Midbrain (tissue), 1 donor: ENCODE results near the gene MTA1.
A peak's percentile ranks its signal among the peaks of the same experiment; 100 is the strongest.

Experiments
- DNase-seq: peaks from one replicate; lab custom pipeline; 2025; lab: John Stamatoyannopoulos, UW

Gene MTA1

DNA sequence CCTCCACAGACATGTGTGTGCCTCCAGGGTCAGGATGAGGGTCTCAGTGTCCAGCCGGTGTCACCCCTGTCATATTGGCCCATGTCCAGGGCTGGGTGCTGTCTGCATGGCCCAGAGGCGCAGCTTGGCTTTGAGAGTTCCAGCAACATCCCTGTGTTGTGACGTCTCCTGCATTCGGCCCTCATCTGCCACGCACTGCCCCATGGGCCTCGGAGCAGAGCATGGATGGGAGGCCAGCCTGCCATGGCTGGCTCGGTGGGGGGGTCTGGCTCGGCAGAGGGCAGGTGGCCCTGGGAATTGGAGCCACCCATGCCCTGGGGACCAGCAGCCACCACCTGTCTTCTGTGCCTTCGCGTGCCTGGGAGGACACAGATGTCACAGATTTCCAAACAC lies 32.1 kb upstream of the MTA1 start:
- DNase-seq = no peak

DNA sequence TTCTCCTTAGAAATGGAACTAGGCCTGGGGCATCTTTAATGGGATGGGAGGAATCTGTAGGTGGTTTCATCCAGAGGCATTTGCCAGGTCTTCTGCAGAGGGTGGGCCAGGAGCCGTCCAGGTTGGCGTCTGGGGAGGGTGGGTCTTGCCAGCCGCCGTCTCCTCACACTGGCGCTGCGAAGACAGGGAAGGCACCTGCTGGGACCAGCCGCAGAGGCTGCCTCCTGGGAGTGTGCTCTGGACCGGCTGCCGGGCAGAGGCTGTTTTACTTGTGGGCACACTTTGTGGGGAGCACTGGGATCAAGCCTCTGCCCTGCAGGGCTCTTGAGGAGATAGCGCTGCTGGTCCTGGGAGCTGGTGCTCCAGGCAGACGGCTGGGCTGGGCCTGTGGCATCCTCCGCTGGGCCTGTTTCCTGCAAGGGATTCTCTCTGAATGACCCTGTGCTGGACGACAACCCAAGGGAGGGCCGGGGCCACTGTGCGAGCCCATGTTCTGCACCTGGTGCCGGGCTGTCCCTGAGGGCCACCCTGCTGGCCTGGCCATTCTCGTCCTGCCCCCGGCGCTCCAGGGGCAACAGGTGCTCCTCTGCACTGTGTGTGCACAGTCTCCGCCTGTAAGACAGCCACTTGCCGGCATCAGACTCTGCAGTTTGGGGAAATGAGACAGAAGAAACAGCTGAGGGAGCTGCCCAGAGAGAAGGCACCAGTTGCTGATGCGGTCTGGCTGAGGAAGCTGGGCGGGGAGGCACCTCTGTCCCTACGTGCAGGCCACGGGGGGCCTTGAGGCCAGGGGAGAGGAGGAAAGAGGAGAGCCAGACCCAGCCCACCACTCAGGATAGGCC lies 31.3 kb upstream of the MTA1 start:
- no peak for DNase-seq

DNA sequence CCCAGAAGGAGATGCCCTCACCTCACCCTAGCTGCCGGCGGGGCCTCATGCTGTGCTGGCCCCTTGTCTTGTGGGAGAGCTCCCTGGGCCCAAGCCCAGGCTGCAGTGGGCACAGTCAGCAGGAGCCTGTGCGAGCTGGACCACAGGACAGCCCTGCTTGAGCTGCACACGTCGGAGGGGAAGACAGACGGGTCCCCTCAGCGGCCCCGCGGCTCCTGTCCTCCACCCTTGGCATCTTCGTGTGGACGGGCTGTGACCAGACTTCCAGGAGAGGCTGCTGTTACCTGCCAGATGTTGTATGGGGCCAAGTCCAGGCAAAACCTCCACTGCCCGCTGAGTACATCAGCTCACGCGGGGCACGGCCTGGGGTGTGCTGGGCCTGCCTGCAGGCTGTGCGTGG lies 30.7 kb upstream of the MTA1 start:
- no peak for DNase-seq

DNA sequence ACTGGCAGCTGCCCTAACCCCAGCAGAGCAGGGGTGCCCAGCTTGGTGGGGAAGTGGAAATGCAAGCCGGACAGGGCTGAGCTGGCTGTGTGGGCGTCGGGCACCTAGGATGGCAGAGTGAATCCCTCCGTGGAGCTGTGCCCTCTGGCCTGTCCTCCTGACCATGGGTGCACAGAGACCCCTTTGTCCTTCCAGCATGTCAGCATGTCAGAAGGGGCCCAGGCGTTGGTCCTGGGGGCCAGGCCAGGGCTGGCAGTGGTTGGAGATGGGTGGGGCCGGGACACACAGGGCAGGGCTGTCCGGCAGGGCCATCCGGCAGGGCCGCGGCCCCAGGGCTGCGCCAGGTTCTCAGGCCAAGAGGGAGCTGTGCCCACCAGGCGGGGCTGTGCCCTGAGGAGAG lies 30.1 kb upstream of the MTA1 start:
- peak; percentile 23 for DNase-seq

DNA sequence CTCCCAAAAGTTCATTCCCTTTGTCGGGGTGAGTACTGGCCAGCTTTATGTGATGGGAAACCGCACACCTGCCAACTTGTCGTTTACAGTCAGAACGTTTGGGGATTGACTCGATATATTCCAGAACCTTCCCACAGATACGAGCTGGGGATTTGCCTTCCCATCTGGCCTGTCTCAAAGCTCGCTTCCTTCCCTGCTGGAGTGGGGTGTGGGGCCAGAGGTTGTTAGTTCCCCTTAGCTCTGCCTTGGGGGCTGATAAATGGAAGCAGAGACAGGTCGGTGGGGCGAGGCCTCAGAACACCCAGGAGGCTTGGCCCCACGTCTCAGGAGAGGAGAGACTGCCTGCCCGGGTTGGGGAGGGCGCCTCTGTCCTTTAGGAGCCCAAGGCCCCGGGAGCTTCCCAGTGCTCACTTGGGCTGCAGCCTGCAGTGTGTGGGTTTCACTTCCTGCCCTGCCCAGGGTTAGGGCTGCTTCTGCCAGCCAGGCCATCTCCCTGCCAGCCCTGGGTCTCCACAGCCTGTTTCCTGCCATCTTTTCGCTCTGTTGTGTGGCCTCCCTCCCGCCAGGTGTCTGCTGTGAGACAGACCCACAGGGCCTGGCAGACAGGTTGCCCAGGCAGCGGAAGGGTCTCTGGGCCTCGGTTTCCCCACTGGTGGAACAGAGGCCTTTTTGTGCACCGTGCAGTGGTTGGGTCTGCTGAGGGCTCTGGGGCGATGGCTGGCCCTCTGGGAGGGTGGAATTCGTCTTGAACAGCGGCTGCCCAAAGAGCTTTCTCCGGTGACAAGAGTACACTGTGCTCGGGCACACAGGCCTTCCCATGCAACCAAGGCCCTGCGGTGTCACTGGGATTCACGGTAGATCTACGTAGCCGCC lies 29.4 kb upstream of the MTA1 start:
- DNase-seq = peak; percentile 23

DNA sequence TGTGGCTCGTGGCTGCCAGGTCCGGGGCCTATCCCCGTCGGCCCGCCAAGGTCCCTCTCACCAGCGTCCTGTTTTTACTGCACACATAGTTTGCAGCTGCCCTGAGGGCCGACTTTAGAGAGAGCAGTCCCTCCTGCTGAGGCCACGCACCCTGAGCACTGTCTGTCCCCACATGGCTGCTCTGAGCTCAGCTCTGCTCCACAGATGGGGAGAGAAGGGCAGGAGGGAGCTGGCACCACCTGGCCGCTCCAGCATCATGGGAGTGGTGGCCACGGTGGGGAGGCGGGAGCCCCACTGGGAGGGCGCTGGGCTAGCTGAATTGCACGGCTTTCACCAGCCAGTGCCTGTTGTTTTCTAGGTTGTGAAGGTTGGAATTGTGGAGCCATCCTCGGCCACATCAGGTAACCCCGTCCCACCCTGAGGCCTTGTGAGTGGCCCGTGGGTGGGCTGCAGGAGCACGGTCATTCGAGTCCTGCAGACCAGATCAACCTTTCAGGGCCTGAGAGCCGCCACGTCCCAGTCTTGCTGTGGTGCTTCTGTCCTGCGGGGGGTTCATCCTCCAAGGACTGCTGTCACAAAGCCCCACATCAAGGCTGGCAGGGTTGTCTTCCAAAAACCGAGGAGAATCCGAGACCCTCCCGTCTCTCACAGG lies 28.7 kb upstream of the MTA1 start:
- no peak for DNase-seq

DNA sequence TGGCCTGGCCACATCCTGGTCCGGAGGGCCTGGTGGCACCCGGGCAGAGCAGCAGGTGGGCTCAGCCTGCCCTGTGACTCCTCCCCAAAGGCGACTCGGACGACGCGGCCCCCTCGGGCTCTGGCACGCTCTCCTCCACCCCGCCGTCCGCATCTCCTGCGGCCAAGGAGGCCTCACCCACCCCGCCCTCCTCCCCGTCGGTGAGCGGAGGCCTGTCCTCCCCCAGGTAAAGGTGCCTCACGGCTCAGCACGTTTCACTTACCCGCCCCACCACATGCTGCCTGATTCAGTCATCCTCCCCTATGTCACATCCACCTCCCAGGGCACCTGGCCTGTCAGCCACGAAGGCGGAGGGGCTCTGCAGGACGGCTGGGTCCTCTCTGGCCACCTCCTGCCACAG lies 28.1 kb upstream of the MTA1 start:
- DNase-seq = no peak

DNA sequence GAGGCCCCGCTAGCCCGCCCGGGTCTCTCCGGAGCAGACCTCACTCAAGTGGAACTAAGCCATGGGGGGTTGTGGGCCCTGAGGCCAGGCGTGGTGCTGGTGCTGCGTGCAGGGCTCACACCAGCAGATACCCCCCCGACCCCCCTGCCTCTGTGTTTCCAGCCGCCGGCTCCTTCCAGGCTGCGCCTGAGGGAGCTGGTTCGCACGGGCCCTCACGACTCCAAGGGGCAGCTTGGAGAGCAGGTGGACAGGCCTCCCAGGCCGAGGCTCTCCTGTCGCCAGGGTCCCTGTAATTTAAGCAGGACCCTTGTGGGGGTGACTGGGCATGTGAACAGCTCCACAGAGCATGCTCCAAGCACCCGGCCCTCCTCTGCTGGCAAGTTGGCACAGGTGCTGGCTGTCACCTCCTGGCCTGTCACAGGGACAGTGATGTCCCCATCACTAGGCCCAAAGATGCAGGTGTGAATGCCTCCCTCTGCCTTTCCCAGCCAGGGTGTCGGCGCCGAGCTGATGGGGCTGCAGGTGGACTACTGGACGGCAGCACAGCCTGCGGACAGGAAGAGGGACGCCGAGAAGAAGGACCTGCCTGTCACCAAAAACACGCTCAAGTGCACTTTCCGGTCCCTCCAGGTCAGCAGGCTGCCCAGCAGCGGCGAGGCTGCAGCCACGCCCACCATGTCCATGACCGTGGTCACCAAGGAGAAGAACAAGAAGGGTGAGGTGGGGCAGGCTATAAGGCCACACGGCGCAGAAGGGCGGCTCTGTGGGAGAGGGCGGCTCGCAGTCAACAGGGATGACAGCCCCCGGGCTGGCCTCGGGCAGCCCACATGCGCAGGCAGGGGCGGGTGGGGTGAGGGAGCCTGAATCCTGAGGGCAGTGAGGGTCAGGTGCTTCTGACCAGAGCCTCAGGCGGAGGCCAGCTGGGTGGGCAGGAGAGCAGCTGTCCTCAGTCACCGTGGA lies 27.2 kb upstream of the MTA1 start:
- DNase-seq = no peak

DNA sequence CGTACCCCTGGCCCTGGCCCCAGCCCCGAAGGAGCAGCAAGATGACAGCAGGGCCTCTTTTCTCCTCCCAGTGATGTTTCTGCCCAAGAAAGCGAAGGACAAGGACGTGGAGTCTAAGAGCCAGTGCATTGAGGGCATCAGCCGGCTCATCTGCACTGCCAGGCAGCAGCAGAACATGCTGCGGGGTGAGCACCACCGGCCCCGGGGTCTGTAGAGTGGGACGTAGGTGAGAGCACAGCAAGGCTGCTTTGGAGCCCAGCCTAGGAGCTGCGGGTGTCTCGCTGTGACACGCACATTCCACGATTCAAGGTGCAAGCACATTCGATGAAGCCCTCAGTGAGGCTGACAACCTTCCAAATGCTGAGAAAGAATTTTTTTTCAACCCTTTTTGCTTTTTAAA lies 26.5 kb upstream of the MTA1 start:
- no peak for DNase-seq

DNA sequence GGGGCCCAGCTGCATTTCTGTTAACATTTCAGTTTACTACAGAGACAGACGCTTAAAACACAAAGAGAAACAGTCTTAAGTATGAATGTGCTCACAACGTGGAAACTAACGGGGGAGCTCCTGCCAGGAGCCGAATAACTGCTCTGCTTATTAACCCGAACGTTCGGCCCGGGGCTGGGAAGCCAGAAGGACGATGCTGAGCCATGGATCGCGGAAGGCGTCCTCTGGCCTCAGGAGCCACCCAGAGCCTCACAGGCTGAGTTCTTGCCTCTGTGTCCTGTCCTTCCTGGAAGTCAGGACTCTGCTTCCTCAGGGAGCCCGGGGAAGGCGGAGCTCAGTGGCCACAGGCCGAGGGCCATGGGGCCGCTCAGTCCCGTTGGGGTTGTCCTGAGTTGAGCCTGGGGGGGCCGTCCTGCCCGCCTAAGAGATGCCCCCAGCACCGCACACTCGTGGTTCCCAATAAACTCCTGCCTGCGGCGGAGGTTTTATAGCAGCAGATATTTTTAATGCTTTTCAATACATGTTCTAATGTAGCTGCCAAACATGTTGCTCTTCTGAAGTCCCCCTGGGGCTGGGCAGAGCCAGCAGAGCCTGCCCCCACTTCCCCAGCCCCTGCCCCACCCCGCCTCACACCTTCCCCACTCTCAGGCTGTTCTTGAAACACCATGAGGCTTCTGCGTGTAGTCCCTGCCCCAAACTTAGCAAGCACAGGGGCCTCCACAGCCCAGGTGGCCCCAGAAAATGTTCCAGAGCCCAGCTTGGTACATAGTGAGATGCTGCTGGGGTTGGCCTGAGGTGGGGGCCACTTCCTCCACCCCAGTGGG lies 24.7 kb upstream of the MTA1 start:
- no peak for DNase-seq

DNA sequence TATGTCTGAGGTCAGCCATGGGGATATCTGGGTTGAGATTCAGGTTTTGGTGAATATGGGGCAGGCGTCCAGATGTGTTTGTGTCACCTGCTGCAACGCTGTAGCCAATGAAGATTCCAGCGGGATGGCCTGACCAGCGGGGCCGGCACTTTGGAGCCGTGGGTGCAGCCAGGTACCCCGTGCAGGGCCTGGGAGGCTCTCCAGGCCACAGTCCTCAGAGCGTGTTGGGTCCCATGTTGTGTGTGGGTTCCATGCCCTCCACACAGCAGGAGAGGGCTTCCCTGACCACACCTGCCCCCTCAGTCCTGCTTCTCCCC lies 24.1 kb upstream of the MTA1 start:
- no peak for DNase-seq

DNA sequence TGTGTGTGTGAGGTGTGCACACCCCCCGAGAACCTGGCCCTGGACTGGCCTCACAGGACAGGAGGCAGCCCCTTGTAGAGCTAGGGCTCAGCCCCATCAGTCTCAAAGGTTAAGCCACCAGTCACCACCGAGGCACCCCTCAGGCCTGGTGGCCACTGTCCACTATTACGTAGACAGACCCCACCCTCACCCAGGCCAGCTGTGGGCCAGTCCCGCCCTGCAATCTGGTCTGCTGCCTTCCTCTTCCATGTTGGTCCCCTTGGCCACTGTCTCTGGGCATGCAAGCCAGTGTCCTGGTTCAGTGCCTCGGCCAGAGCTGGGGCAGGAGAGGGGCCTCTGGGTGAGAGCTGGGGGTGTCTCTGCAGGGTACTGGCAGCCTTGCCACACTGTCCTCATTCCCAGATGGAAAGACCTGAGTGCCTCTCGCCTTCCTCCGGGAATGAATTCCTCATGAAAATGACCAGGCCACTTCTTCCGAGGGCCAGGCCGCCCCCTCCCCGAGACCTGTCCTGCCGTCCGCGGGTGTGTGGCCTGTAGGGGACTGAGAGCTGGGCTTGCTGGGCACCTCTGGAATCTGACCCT lies 22.2 kb upstream of the MTA1 start:
- DNase-seq = no peak

DNA sequence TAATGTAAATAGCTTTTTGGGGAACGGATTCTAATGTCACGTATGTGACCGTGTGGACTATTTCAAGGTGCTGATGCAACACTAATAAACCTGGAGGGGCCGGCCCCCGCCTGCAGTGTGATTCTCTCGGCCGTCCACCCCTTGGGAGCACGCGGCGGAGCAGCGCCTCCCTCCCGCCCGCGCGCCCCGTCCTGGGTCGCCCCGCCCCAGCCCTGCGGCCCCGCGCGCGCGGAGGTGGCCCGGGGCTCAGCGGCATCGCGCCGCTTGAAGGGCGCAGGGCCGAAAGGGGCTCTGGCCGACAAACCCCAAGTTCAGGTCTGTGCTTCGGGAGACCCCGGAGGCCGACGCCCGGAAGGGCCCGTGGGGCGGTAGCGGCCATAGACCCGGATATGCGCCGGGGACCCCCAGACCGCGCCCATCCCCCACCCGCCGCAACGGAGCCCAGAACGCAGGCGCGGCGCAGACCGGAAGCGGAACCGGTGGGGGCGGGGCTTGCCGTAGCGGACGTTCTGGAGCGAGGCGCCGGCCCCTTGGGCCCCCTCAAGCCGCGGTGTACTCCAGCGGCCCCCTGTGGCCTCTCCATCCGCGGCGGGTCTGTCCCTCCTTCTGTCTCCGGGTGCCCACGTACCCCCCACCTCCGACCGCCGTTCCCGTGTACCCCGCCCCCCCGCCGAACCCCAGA lies 21.4 kb upstream of the MTA1 start, which contains the start of gene TEX22:
Gene TEX22 (plus strand): TSS at position 495 of the 682 bp plus-strand sequence. CDS start 803 bp downstream, outside the sequence.
- DNase-seq = peak; percentile 85

DNA sequence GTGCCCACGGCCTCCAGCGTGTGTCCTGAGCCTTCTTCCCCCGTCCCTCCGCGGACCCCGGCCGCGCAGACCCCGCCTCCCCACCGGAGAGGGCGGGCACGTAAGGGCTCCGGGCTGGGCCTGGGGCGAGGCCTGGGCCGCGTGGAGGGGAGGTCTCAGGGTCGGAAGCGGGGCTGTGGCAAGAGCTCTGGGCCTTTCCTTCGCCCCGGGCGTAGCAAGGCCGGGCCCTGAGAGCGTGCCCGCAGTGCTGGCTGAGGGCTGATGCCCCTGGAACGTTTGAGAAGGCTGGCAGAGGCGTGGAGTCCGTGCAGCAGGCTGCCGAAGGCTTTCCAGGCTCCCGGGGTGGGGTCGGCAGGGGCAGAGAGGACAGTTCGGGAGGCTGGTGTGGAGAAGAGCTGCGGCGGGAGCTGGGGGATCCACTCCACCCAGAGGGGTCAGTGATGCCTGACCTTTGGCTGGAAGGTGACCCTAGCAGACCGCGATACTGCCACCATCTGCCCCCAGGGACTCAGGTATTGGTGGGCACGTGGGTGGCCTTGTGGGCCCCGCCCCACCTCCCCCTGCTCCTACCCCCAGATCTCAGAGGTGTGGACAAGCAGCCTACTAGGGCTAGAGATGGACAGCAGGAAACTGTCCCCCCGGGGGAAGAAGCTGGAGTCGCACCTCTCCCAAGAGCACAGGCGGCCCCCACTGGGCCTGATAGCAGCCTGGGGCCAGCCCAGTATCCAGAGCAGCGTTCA lies 20.7 kb upstream of the MTA1 start:
- no peak for DNase-seq

DNA sequence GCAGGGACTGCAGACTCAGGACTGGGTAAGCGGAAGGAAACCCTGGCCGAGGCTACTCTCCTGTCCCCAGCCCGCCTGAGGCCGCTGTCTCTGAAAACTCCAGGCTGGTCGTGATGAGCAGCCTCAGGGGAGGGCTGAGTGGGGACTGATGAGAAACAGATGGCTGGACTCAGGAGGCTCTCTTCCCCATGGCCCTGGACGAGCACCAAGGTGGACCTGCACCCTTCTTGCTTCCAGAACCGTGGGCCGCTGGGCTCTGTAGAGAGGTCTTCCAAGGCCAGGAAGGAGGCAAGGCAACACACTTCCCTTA lies 20.2 kb upstream of the MTA1 start:
- DNase-seq = no peak

DNA sequence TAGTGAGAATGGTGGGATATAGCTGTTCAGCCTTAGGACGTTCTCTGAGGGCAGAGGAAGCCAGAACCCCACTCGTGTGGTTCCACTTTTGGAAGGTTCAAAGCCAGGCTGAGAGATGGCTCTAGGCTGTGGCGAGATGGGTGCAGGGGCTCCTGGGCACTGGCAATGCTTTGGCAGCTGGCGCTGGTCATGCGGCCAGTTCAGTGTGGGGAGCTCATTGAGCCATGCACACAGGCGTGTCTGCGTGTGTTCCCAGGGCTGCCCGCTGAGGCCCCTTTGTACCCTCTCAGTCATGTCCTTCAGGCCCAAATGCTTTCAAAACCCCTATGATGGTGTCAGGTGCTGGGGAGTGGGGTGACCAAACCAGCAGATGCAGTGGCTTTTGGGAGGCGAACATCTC lies 19.6 kb upstream of the MTA1 start:
- no peak for DNase-seq

DNA sequence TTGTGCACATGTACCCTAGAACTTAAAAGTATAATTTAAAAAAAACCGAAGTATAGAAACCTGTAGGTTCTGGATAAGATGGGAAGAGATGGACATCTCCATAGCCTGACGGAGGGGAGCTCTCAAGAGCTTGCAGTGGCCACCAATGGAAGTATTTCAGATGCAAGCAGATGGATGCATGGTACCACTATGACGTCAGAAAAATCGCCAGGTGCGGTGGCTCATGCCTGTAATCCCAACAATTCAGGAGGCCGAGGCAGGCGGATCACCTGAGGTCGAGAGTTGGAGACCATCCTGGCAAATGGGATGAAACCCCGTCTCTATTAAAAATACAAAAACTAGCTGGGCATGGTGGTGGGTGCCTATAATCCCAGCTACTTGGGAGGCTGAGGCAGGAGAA lies 17.9 kb upstream of the MTA1 start:
- DNase-seq = no peak

DNA sequence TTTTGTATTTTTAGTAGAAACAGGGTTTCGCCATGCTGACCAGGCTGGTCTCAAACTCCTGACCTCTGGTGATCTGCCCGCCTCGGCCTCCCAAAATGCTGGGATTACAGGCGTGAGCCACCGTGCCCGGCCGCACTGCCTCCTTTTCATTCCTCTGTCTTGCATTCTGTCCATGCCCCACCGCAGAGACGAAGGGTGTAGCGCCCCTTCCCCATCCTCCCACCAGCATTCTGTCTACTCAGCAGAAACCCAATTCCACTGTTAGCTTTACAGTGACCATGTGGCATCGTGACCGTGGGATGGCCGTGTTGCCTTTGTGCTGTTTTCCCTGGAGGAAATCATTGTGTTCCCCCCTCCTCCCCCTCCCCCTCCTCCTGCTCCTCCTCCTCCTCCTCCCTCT lies 11.0 kb upstream of the MTA1 start:
- DNase-seq = no peak

DNA sequence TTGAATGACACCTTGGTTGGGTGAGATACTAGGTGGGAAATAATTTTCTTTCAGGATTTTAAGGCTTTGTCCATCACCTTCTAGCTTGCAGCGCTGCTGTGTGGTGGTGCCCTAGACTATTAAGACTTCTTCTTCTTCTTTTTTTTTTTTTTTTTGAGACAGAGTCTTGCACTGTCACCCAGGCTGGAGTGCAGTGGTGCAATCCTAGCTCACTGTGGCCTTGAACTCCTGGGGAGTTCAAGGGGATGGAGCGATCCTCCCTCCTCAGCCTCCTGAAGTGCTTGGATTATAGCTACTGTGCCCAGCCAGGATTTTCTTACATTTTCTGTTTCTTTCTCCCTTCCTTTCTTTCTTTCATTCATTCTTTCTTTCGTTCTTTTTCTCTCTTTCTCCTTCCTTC lies 10.3 kb upstream of the MTA1 start:
- DNase-seq = no peak
